ENCODE data around the gene ACOT8.

DNA sequence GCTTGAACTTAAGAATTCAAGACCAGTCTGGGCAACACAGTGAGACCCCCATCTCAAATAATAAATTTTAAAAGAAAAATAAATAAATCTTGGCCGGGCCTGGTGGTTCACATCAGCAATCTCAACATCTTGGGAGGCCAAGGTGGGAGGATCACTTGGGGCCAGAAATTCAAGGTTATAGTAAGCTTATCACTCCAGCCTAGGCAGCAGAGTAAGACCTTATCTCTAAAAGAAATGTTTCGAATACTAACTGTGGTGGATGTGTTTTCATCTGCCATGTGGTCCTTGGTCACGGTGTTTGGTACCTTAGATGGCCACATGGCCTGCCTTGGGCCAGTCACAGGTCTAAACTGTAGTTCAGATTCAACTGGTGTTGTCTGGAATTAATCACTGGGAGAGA lies 39.0 kb downstream of the ACOT8 start:
- TF ChIP-seq, protein P1, sequence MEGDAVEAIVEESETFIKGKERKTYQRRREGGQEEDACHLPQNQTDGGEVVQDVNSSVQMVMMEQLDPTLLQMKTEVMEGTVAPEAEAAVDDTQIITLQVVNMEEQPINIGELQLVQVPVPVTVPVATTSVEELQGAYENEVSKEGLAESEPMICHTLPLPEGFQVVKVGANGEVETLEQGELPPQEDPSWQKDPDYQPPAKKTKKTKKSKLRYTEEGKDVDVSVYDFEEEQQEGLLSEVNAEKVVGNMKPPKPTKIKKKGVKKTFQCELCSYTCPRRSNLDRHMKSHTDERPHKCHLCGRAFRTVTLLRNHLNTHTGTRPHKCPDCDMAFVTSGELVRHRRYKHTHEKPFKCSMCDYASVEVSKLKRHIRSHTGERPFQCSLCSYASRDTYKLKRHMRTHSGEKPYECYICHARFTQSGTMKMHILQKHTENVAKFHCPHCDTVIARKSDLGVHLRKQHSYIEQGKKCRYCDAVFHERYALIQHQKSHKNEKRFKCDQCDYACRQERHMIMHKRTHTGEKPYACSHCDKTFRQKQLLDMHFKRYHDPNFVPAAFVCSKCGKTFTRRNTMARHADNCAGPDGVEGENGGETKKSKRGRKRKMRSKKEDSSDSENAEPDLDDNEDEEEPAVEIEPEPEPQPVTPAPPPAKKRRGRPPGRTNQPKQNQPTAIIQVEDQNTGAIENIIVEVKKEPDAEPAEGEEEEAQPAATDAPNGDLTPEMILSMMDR (IDR thresholded peaks at IDR 0.05; ENCODE audit: extremely low read depth in 1 of 2, insufficient read depth in 1 of 2, low read depth in 1 of 2, low read length in 2 of 2) = no peak
- TF ChIP-seq POLR2AphosphoS5 (IDR thresholded peaks at IDR 0.05; ENCODE audit: insufficient read depth, low read depth, low read length) = no peak
